ENCODE data around the gene PKD1. TPM values are rescaled to one million over a fixed set of nuclear protein-coding genes. Genes with fewer than 3 reads are reported as not detected.
"Not testable (repeated sequence)": the region's sequence is repeated elsewhere in the genome, so short reads cannot be mapped to it uniquely, and the experiment has no call there.

The PKD1 gene
- total and polyA plus RNA-seq, 2 of the 13 experiments (the other 11 are each of a cell fraction or from before 2014, with no cell fraction given) = 22.1 to 23.0 TPM

- peak; percentile 53; the same call in 1 of the 2 replicates for TF ChIP-seq POLR2G (IDR thresholded peaks at IDR 0.05; ENCODE audit: low read depth, low read length)
- peak; percentile 71 for TF ChIP-seq GMEB1 (CRISPR knock-in tag; IDR thresholded peaks at IDR 0.05; ENCODE audit: borderline replicate concordance)
- TF ChIP-seq YEATS4 (CRISPR knock-in tag; IDR thresholded peaks at IDR 0.05; ENCODE audit: borderline replicate concordance) = 0 out of 2 replicates have a peak, but pooled peaks have one; percentile 23
- peak; percentile 46; the same call in 1 of the 2 replicates for TF ChIP-seq THAP11 (CRISPR knock-in tag; IDR thresholded peaks at IDR 0.05)
- TF ChIP-seq SAP130 (CRISPR knock-in tag; IDR thresholded peaks at IDR 0.05; ENCODE audit: low read depth) = peak; percentile 82
- TF ChIP-seq SALL1 (CRISPR knock-in tag; IDR thresholded peaks at IDR 0.05) = peak; percentile 32; the same call in 1 of the 2 replicates
- TF ChIP-seq SP1 (IDR thresholded peaks at IDR 0.05); MAZ (IDR thresholded peaks at IDR 0.05; ENCODE audit: borderline replicate concordance, low read depth, low read length); NR2F6 (IDR thresholded peaks at IDR 0.05): not testable (repeated sequence)
- peak; percentile 84 for TF ChIP-seq SP1 (CRISPR knock-in tag; IDR thresholded peaks at IDR 0.05)
- TF ChIP-seq ZNF205 (CRISPR knock-in tag; IDR thresholded peaks at IDR 0.05) = 0 out of 2 replicates have a peak, but pooled peaks have one; percentile 17
- TF ChIP-seq HNRNPLL (IDR thresholded peaks at IDR 0.05; ENCODE audit: low read depth, low read length, poor library complexity, severe bottlenecking) = peak; percentile 50
- 0 out of 2 replicates have a peak, but pooled peaks have one; percentile 2 for TF ChIP-seq ZMYM3 (CRISPR knock-in tag; IDR thresholded peaks at IDR 0.05)
- peak; percentile 24; the same call in 1 of the 2 replicates for TF ChIP-seq ARID5B (CRISPR knock-in tag; IDR thresholded peaks at IDR 0.05)
- TF ChIP-seq ERF (CRISPR knock-in tag; IDR thresholded peaks at IDR 0.05) = 0 out of 2 replicates have a peak, but pooled peaks have one; percentile 40
- TF ChIP-seq ETV5 (CRISPR knock-in tag; IDR thresholded peaks at IDR 0.05; ENCODE audit: borderline replicate concordance) = peak; percentile 24; the same call in 1 of the 2 replicates
- peak; percentile 31; the same call in 1 of the 2 replicates for TF ChIP-seq SPEN (CRISPR knock-in tag; IDR thresholded peaks at IDR 0.05; ENCODE audit: low read depth)
- peak; percentile 16 for TF ChIP-seq SKI (IDR thresholded peaks at IDR 0.05; ENCODE audit: partially characterized antibody)
- peak; percentile 26; the same call in 1 of the 2 replicates for TF ChIP-seq ZGPAT (CRISPR knock-in tag; IDR thresholded peaks at IDR 0.05)
- TF ChIP-seq GABPB1 (CRISPR knock-in tag; IDR thresholded peaks at IDR 0.05) = peak; percentile 75
- TF ChIP-seq HDAC2 (CRISPR knock-in tag; IDR thresholded peaks at IDR 0.05) = peak; percentile 26; the same call in 1 of the 2 replicates
- peak; percentile 75; the same call in 1 of the 2 replicates for TF ChIP-seq SP4 (CRISPR knock-in tag; IDR thresholded peaks at IDR 0.05)
- peak; percentile 31; the same call in 1 of the 2 replicates for TF ChIP-seq TAF1 (CRISPR knock-in tag; IDR thresholded peaks at IDR 0.05)
- TF ChIP-seq MAZ (CRISPR knock-in tag; IDR thresholded peaks at IDR 0.05; ENCODE audit: low read depth) = peak; percentile 34; the same call in 1 of the 2 replicates
- peak; percentile 32; the same call in 1 of the 2 replicates for TF ChIP-seq NR2F6 (CRISPR knock-in tag; IDR thresholded peaks at IDR 0.05)
These were observed at the start of gene PKD1 (continued) for GRCh38 chr16:2135770-2136490.
